ENCODE measurements around the gene FIS1. TPM values are rescaled to one million over a fixed set of nuclear protein-coding genes. Genes with fewer than 3 reads are reported as not detected.
A peak's percentile ranks its signal among the peaks of the same experiment; 100 is the strongest.
"Not testable (repeated sequence)": the region's sequence is repeated elsewhere in the genome, so short reads cannot be mapped to it uniquely, and the experiment has no call there.

The FIS1 gene
- total RNA-seq, 8 experiments from 2014 or later, result 137 to 231 (median 187) TPM

GRCh38 chr7:101280912-101281311 lies 36.0 kb upstream of the FIS1 start:
- not testable (repeated sequence) for ATAC-seq (replicated peaks in 6 of 8); H3K4me3 ChIP-seq; H3K27ac ChIP-seq; H3K4me1 ChIP-seq (replicated peaks in 1 of 2)
- in situ Hi-C loops (cut with MboI; ENCODE audit: low pct_unique_long_range_greater_than_20kb in 2 of 9, low sequenced_read_pairs in 9 of 9, unreplicated experiment in 9 of 9), result loop anchor here in 3 of 9 experiments (25.0 kb wide), 2 partner anchors 144 to 394 kb away; partner anchors contain the start of genes SERPINE1 (in 2 of the 3), ACHE (in 1 of the 3), SRRT (in 1 of the 3) and UFSP1 (in 1 of the 3)
- 36 to 100% (median 80%) methylated on average over 2 to 3 of the region's 8 CpGs; no CpG with 5 or more reads in 5 of the 10 experiments for WGBS, 10 experiments

GRCh38 chr7:101278461-101279292 lies 33.8 kb upstream of the FIS1 start:
- 51 to 95% (median 82%) methylated on average over 2 to 21 of the region's 24 CpGs; no CpG with 5 or more reads in 1 of the 10 experiments for WGBS, 10 experiments
- Histone ChIP-seq H3K27ac (no peak overlapping the region), H3K4me3 (no peak overlapping the region), H3K4me1 (replicated peaks in 1 of 2) (no peaks in the 10 kb centered on the region)
- no peak for ATAC-seq (replicated peaks in 6 of 8)
- in situ Hi-C loops (cut with MboI; ENCODE audit: low pct_unique_long_range_greater_than_20kb in 2 of 9, low sequenced_read_pairs in 9 of 9, unreplicated experiment in 9 of 9), result loop anchor here in 3 of 9 experiments (25.0 kb wide), 2 partner anchors 141 to 391 kb away; partner anchors contain the start of genes SERPINE1 (in 2 of the 3), ACHE (in 1 of the 3), SRRT (in 1 of the 3) and UFSP1 (in 1 of the 3)

GRCh38 chr7:101277155-101277554 lies 32.3 kb upstream of the FIS1 start:
- no peak for ATAC-seq (replicated peaks in 6 of 8)
- peaks cover 0 to 7% of the 10 kb centered on the region in 2 donors for H3K4me1 ChIP-seq (replicated peaks in 1 of 2)
- in situ Hi-C loops (cut with MboI; ENCODE audit: low pct_unique_long_range_greater_than_20kb in 2 of 9, low sequenced_read_pairs in 9 of 9, unreplicated experiment in 9 of 9), result loop anchor here in 3 of 9 experiments (25.0 kb wide), 2 partner anchors 140 to 390 kb away; partner anchors contain the start of genes SERPINE1 (in 2 of the 3), ACHE (in 1 of the 3), SRRT (in 1 of the 3) and UFSP1 (in 1 of the 3)
- WGBS, 10 experiments, result 29 to 92% (median 65%) methylated on average over 4 to 7 of the region's 9 CpGs; no CpG with 5 or more reads in 3 of the 10 experiments
- no peak overlapping the region for H3K4me3 ChIP-seq
- H3K27ac ChIP-seq, result no peak overlapping the region

GRCh38 chr7:101273206-101273605 lies 28.3 kb upstream of the FIS1 start:
- Histone ChIP-seq H3K4me3 (no peak overlapping the region), H3K27ac (no peak overlapping the region), H3K4me1 (replicated peaks in 1 of 2) (peaks cover 0 to 7% of the 10 kb centered on the region in 2 donors)
- WGBS, 10 experiments, result 10 to 32% (median 18%) methylated on average over 2 to 4 of the region's 4 CpGs; no CpG with 5 or more reads in 5 of the 10 experiments
- peak in 3 of 8 experiments; percentile 37 to 65 (median 61) for ATAC-seq (replicated peaks in 6 of 8)
- in situ Hi-C loops (cut with MboI; ENCODE audit: low pct_unique_long_range_greater_than_20kb in 2 of 9, low sequenced_read_pairs in 9 of 9, unreplicated experiment in 9 of 9), result no loop called here

GRCh38 chr7:101271021-101271420 lies 26.1 kb upstream of the FIS1 start:
- in situ Hi-C loops (cut with MboI; ENCODE audit: low pct_unique_long_range_greater_than_20kb in 2 of 9, low sequenced_read_pairs in 9 of 9, unreplicated experiment in 9 of 9), result no loop called here

GRCh38 chr7:101269664-101270063 lies 24.8 kb upstream of the FIS1 start:
- ATAC-seq (replicated peaks in 6 of 8), result no peak
- no peak overlapping the region for H3K27ac ChIP-seq
- in situ Hi-C loops (cut with MboI; ENCODE audit: low pct_unique_long_range_greater_than_20kb in 2 of 9, low sequenced_read_pairs in 9 of 9, unreplicated experiment in 9 of 9), result no loop called here
- H3K4me3 ChIP-seq, result no peak overlapping the region
- H3K4me1 ChIP-seq (replicated peaks in 1 of 2), result peaks cover 0 to 7% of the 10 kb centered on the region in 2 donors
- WGBS, 10 experiments, result 76 to 99% (median 88%) methylated on average over 1 to 20 of the region's 21 CpGs; no CpG with 5 or more reads in 2 of the 10 experiments

More at GRCh38 chr7:101271021-101271420, 26.1 kb upstream of the FIS1 start:
- ATAC-seq (replicated peaks in 6 of 8), result no peak
- Histone ChIP-seq H3K4me3 (no peak overlapping the region), H3K4me1 (replicated peaks in 1 of 2) (peaks cover 0 to 7% of the 10 kb centered on the region in 2 donors), H3K27ac (no peak overlapping the region)
- WGBS, 10 experiments, result 17 to 95% (median 70%) methylated on average over 1 to 5 of the region's 5 CpGs; no CpG with 5 or more reads in 5 of the 10 experiments

GRCh38 chr7:101265622-101266516 lies 21.0 kb upstream of the FIS1 start:
- H3K27ac ChIP-seq, result no peak overlapping the region
- no peak overlapping the region for H3K4me3 ChIP-seq
- in situ Hi-C loops (cut with MboI; ENCODE audit: low pct_unique_long_range_greater_than_20kb in 2 of 9, low sequenced_read_pairs in 9 of 9, unreplicated experiment in 9 of 9), result no loop called here
- ATAC-seq (replicated peaks in 6 of 8), result no peak
- H3K4me1 ChIP-seq (replicated peaks in 1 of 2), result no peaks in the 10 kb centered on the region
- 56 to 94% (median 80%) methylated on average over 1 to 17 of the region's 17 CpGs for WGBS, 10 experiments

GRCh38 chr7:101264102-101264706 lies 19.3 kb upstream of the FIS1 start:
- ATAC-seq (replicated peaks in 6 of 8); H3K4me1 ChIP-seq (replicated peaks in 1 of 2); H3K27ac ChIP-seq; H3K4me3 ChIP-seq; in situ Hi-C loops (cut with MboI; ENCODE audit: low pct_unique_long_range_greater_than_20kb in 2 of 9, low sequenced_read_pairs in 9 of 9, unreplicated experiment in 9 of 9): not testable (repeated sequence)
- WGBS, 10 experiments, result 29 to 100% (median 60%) methylated on average over 1 to 5 of the region's 6 CpGs; no CpG with 5 or more reads in 5 of the 10 experiments

GRCh38 chr7:101258243-101258731 lies 13.4 kb upstream of the FIS1 start:
- Histone ChIP-seq H3K27ac (no peak overlapping the region), H3K4me1 (replicated peaks in 1 of 2) (no peaks in the 10 kb centered on the region), H3K4me3 (no peak overlapping the region)
- WGBS, 10 experiments, result 40 to 83% (median 67%) methylated on average over 1 to 5 of the region's 7 CpGs; no CpG with 5 or more reads in 3 of the 10 experiments
- in situ Hi-C loops (cut with MboI; ENCODE audit: low pct_unique_long_range_greater_than_20kb in 2 of 9, low sequenced_read_pairs in 9 of 9, unreplicated experiment in 9 of 9), result no loop called here
- ATAC-seq (replicated peaks in 6 of 8), result peak in 1 of 8 experiments; percentile 29

- Histone ChIP-seq H3K27ac (no peak overlapping the region), H3K4me3 (no peak overlapping the region), H3K4me1 (replicated peaks in 1 of 2) (peaks cover 6% of the 10 kb centered on the region in 2 donors)
- in situ Hi-C loops (cut with MboI; ENCODE audit: low pct_unique_long_range_greater_than_20kb in 2 of 9, low sequenced_read_pairs in 9 of 9, unreplicated experiment in 9 of 9), result no loop called here
- ATAC-seq (replicated peaks in 6 of 8), result no peak
- 0 to 93% (median 58%) methylated on average over 1 to 4 of the region's 4 CpGs for WGBS, 10 experiments
Measured at GRCh38 chr7:101255796-101256195, 10.9 kb upstream of the FIS1 start.

- ATAC-seq (replicated peaks in 6 of 8); in situ Hi-C loops (cut with MboI; ENCODE audit: low pct_unique_long_range_greater_than_20kb in 2 of 9, low sequenced_read_pairs in 9 of 9, unreplicated experiment in 9 of 9); H3K4me3 ChIP-seq; H3K27ac ChIP-seq: not testable (repeated sequence)
- peaks cover 11 to 12% of the 10 kb centered on the region in 2 donors for H3K4me1 ChIP-seq (replicated peaks in 1 of 2)
- WGBS, 10 experiments, result 25 to 100% (median 65%) methylated on average over 1 to 3 of the region's 5 CpGs; no CpG with 5 or more reads in 5 of the 10 experiments
Measured at GRCh38 chr7:101253199-101253598, 8.3 kb upstream of the FIS1 start.
